Activated naive CD8-positive, alpha-beta T cell treated with anti-CD3 and anti-CD28 coated beads for 36 hours (primary cell): ENCODE data around the gene HJURP. TPM values are rescaled to one million over a fixed set of nuclear protein-coding genes. Genes with fewer than 3 reads are reported as not detected.
A peak's percentile ranks its signal among the peaks of the same experiment; 100 is the strongest.
"Not testable (repeated sequence)": the region's sequence is repeated elsewhere in the genome, so short reads cannot be mapped to it uniquely, and the experiment has no call there.

Experiments used
- DNase-seq: peaks from one replicate; pipeline ENCODE4 v3.0.0; 2021
- H3K27ac Mint-ChIP-seq: one replicate; pipeline ENCODE4 v1.8.0; 2022; ENCODE audit warnings: mild to moderate bottlenecking, moderate library complexity, mixed read lengths
- H3K27me3 Mint-ChIP-seq: one replicate; pipeline ENCODE4 v1.8.0; 2022; ENCODE audit warnings: mild to moderate bottlenecking, mixed read lengths
- H3K36me3 Mint-ChIP-seq: one replicate; pipeline ENCODE4 v1.8.0; 2021; ENCODE audit warnings: mild to moderate bottlenecking, mixed read lengths
- H3K4me1 Mint-ChIP-seq: one replicate; pipeline ENCODE4 v1.8.0; 2021; ENCODE audit warnings: mixed read lengths
- H3K4me3 Mint-ChIP-seq: one replicate; pipeline ENCODE4 v1.8.0; 2022; ENCODE audit warnings: mild to moderate bottlenecking, moderate library complexity, mixed read lengths
- H3K9me3 Mint-ChIP-seq: one replicate; pipeline ENCODE4 v1.8.0; 2022; ENCODE audit warnings: mixed read lengths
- total RNA-seq, 2 experiments: library from RNA; stranded (reverse); gene quantifications; one replicate each; pipeline ENCODE4 v1.2.3, GENCODE V29; 2021

HJURP gene, protein sequence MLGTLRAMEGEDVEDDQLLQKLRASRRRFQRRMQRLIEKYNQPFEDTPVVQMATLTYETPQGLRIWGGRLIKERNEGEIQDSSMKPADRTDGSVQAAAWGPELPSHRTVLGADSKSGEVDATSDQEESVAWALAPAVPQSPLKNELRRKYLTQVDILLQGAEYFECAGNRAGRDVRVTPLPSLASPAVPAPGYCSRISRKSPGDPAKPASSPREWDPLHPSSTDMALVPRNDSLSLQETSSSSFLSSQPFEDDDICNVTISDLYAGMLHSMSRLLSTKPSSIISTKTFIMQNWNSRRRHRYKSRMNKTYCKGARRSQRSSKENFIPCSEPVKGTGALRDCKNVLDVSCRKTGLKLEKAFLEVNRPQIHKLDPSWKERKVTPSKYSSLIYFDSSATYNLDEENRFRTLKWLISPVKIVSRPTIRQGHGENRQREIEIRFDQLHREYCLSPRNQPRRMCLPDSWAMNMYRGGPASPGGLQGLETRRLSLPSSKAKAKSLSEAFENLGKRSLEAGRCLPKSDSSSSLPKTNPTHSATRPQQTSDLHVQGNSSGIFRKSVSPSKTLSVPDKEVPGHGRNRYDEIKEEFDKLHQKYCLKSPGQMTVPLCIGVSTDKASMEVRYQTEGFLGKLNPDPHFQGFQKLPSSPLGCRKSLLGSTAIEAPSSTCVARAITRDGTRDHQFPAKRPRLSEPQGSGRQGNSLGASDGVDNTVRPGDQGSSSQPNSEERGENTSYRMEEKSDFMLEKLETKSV
- 10 to 100 TPM; 68.4 to 78.1 TPM for total RNA-seq

DNA sequence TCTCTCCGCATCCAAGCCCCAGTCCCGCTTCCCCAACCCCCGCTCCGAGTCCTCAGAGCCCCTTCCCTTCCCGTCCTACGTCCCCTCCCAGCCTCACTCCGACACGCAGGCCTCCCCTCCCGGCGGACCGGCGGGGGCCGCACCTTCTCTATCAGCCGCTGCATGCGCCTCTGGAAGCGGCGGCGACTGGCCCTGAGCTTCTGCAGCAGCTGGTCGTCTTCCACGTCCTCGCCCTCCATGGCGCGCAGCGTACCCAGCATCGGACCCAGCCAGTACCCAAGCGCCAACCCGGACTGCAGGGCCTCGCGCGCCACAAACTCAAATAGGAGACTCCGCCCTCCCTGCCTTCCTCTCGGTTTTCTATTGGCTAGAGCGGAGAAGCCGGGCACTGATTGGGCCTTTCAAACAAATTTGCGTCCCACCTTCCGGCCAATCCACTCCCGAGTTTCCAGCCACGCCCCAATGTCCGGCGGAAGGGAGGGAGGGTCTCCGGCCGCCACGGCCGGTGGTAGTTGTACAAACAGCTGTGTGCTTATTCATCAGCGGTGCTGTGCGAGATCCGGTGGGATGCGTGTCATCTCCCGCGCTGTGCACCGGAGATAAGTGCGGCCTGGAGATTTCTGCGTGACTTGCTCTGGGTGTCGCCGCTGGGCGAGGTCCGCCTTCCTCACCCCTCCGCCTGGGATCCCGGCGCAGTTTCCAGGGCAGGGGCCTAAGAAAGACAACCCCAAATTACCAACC lies at the start of gene HJURP:
HJURP (minus strand) TSS at position 295 of the 741 bp plus-strand sequence; CDS start at position 260, 35 bp downstream.
- Mint-ChIP-seq H3K4me1 (peaks cover 20% of the 10 kb centered on the region), H3K9me3 (no peaks in the 10 kb centered on the region), H3K27me3 (peaks cover 22% of the 10 kb centered on the region), H3K4me3 (peak within 1 kb of the TSS; percentile 94), H3K36me3 (peaks cover 38% of the 10 kb centered on the region), H3K27ac (peak within 1 kb of the TSS; percentile 94)
- peak; percentile 91 for DNase-seq

DNA sequence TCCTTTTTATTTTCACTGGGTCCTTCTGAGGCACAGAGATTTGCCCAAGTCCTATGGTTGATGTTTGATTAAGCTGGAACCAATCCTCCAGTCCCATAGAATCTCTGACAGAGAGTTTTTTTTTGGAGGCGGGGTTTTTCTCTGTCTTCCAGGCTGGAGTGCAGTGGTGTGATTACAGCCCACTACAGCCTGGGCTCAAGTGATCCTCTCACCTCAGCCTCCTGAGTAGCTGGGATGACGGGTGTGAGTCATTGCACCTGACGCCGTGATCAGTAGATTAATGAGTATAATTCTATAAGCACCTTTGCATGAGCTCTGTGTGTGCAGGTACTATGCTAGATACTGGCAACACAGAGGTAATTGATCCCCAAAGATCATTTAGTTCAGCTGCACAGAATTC lies 47.5 kb upstream of the HJURP start:
- Mint-ChIP-seq H3K27ac (no peak overlapping the region), H3K27me3 (peaks cover 6% of the 10 kb centered on the region), H3K9me3 (peaks cover 1% of the 10 kb centered on the region), H3K4me1 (peaks cover 14% of the 10 kb centered on the region), H3K36me3 (no peaks in the 10 kb centered on the region), H3K4me3 (no peak overlapping the region)
- DNase-seq = no peak

DNA sequence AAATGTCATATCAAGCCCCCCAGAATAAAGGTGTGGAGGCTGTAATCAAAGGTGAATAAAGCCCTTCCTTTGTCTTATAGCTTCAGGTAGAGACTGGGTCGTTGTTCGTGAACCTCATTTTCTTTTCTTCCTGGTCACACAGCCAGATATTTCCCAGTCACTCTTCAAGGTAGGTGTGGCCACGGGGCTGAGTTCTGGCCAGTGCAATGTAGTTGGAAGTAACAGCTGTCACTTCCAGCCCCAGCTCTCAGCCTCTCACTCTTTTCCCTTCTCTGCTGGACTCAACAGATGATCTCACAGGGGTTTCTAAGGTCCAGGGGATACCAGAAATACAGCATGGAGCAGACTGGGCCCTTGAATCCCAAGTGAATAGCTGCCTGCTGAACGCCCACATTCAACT lies 47.0 kb upstream of the HJURP start:
- Mint-ChIP-seq H3K4me1 (peaks cover 15% of the 10 kb centered on the region), H3K4me3 (no peak overlapping the region), H3K27me3 (peaks cover 6% of the 10 kb centered on the region), H3K9me3 (peaks cover 1% of the 10 kb centered on the region), H3K36me3 (no peaks in the 10 kb centered on the region), H3K27ac (no peak overlapping the region)
- DNase-seq = no peak

DNA sequence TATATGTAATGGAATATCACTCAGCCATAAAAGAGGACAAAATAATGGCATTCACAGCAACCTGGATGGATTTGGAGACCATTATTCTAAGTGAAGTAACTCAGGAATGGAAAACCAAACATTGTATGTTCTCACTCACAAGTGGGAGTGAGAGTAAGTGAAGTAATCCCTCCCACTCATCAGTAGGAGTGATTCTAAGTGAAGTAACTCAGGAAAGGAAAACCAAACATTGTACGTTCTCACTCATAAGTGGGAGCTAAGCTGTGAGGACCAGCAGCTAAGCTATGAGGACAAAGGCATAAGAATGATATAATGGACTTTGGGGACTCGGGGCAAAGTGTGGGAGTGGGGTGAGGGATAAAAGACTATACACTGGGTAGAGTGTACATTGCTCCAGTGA lies 41.9 kb upstream of the HJURP start:
- H3K4me1 Mint-ChIP-seq = peaks cover 16% of the 10 kb centered on the region
- not testable (repeated sequence) for H3K4me3 Mint-ChIP-seq, H3K36me3 Mint-ChIP-seq, DNase-seq, H3K9me3 Mint-ChIP-seq, H3K27ac Mint-ChIP-seq, H3K27me3 Mint-ChIP-seq

DNA sequence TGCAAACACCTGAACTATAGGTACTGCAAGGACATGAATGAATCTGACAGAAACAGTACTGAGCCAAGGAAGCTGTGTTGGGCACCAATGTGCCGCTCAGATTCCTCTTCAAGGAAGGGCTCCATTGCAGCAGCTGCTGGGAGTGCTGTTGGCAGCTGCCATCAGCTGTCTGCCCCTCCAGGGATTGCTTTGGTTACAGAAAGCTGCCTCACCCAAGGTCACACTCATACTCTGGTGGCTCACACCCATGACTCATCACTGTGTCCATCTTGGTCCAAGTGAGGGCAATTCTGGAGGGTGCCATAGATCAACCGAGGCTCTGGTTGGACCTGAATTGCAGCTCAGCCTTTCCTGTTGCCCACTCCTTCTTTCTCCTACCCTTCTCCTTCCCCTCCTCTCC lies 38.5 kb upstream of the HJURP start:
- Mint-ChIP-seq H3K9me3 (no peaks in the 10 kb centered on the region), H3K4me3 (no peak overlapping the region), H3K36me3 (no peaks in the 10 kb centered on the region), H3K27me3 (peaks cover 19% of the 10 kb centered on the region), H3K27ac (no peak overlapping the region), H3K4me1 (peaks cover 2% of the 10 kb centered on the region)
- no peak for DNase-seq

DNA sequence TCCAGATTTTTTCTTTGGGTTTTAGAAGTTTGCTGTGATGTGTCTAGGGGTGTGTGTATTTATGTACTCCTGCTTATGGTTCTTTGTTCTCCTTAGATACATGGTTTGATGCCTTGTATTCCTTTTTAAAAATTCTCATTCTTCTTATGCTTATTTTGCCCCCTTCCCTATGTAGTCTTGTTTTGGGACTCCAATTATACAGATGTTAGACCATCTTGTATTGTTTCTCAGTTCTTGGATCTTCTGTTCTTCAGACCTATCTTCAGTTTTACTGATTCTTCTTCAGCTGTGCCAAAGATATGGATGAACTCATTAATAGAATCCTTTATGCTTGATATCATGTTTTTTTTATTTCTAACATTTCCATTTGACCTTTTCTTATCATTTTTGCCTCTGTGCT lies 28.0 kb upstream of the HJURP start:
- H3K4me1 Mint-ChIP-seq = no peaks in the 10 kb centered on the region
- H3K36me3 Mint-ChIP-seq = peaks cover 5% of the 10 kb centered on the region
- peaks cover 23% of the 10 kb centered on the region for H3K9me3 Mint-ChIP-seq
- DNase-seq = no peak
- no peak overlapping the region for H3K27ac Mint-ChIP-seq
- H3K4me3 Mint-ChIP-seq = no peak overlapping the region
- H3K27me3 Mint-ChIP-seq = peaks cover 25% of the 10 kb centered on the region

DNA sequence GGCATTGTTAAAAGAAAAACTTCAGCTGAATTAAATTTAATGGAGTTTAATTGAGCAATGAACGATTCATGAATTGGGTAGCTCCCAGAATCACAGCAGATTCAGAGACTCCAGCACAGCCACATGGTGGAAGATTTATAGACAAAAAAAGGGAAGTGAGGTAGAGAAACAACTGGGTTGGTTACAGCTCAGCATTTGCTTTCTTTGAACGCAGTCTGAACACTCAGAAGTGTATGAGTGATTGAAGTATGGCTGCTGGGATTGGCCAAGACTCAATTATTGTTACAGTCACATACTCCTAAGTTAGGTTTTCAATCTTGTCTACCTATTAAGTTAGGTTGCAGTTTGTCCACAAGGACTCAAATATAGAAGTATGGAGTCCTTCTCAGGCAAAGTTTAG lies 17.8 kb upstream of the HJURP start:
- Mint-ChIP-seq H3K27me3 (peaks cover 51% of the 10 kb centered on the region), H3K9me3 (peaks cover 12% of the 10 kb centered on the region)
- not testable (repeated sequence) for H3K4me1 Mint-ChIP-seq, H3K36me3 Mint-ChIP-seq, H3K4me3 Mint-ChIP-seq, H3K27ac Mint-ChIP-seq, DNase-seq

DNA sequence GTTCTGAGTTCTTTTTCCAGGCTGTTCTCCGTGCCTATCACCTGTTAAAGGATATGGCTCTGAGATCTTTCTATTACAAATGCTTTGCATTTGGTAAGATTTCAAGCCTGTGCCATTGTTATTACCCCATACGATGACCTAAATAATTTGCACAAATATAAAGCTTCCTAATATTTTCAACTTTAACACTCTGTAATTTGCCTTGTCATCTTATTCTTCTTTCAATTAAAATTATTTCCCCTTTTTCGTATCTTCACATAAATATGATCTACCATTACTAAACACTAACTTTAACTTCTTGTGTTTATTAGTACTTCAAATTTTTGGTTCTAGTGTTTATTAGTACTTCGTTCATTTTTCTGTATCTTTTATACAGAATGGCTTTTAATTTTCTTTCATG lies 17.1 kb upstream of the HJURP start:
- DNase-seq = no peak
- H3K27ac Mint-ChIP-seq = no peak overlapping the region
- no peaks in the 10 kb centered on the region for H3K4me1 Mint-ChIP-seq
- peaks cover 16% of the 10 kb centered on the region for H3K36me3 Mint-ChIP-seq
- H3K27me3 Mint-ChIP-seq = peaks cover 49% of the 10 kb centered on the region
- peaks cover 14% of the 10 kb centered on the region for H3K9me3 Mint-ChIP-seq
- no peak overlapping the region for H3K4me3 Mint-ChIP-seq

DNA sequence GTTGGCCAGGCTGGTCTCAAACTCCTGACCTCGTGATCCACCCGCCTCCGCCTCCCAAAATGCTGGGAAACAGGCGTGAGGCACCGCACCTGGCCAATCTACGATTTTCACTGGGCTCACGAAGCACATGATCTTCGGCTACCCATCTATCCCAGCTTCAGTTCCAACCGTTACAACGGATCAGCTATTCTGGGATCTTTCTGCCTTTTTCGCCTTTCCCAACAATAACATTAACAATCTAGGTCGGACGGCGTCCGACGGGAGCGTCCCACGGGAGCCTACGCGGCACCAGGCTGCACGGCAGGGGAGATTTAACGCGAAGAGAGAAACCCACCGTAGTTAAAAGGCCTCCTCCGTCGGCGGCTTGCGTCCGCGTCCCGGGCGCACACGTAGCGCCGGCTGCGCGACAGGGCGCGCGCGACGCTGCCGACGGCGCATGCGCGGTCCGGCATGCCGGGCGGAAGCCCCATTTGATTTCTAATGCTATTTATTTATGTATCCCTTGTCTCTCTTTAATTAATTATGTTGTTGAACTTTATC lies 13.7 kb upstream of the HJURP start, which contains the start of gene MSL3B:
MSL3B (minus strand) TSS at position 394 of the 540 bp plus-strand sequence.
- peaks cover 8% of the 10 kb centered on the region for H3K4me1 Mint-ChIP-seq
- peak; percentile 74 for DNase-seq
- H3K36me3 Mint-ChIP-seq = peaks cover 29% of the 10 kb centered on the region
- H3K4me3 Mint-ChIP-seq = peak within 1 kb of the TSS; percentile 91
- peaks cover 17% of the 10 kb centered on the region for H3K9me3 Mint-ChIP-seq
- H3K27me3 Mint-ChIP-seq = peaks cover 25% of the 10 kb centered on the region
- peak within 1 kb of the TSS; percentile 90 for H3K27ac Mint-ChIP-seq

DNA sequence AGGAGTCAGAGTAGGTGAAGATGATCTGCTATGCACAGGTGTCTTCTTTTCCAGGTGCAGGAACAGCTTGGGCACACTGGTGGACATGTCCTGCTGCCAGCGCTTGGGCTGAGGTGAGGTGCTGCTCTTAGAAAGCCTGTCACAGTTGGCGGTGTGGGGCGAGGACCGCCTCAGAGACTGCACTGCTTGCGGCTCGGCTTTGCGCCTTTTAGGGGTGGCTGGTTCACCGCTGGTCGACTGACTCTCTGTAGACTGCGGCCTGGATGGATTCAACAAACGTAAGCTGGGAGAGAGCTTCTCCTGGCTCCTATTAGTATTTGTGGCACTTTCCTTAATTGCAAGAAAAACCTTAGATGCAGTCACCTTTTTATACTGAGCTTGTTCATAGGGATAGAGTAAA lies 12.1 kb upstream of the HJURP start:
- H3K27ac Mint-ChIP-seq = no peak overlapping the region
- no peak overlapping the region for H3K4me3 Mint-ChIP-seq
- H3K9me3 Mint-ChIP-seq = peaks cover 17% of the 10 kb centered on the region
- DNase-seq = no peak
- peaks cover 33% of the 10 kb centered on the region for H3K36me3 Mint-ChIP-seq
- H3K27me3 Mint-ChIP-seq = peaks cover 14% of the 10 kb centered on the region
- peaks cover 8% of the 10 kb centered on the region for H3K4me1 Mint-ChIP-seq

DNA sequence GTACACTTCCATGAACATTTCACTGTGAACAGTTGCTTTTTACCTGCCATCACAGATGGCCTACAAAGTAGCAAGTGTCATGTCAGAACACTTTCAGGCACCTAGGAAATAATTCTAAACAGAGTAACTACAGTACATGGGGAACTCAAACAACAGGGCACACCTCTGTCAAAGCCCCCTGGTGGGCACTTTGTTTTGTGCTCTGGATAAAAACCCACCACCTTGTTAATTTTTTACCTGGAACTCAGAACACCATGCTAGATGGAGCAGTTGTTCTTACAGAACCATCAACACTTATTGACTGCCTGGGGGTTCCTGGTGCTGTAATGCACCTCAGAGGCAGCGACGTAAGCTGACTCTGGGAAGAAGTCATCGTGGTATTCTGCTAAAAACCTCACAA lies 11.5 kb upstream of the HJURP start:
- Mint-ChIP-seq H3K36me3 (peaks cover 33% of the 10 kb centered on the region), H3K4me1 (peaks cover 8% of the 10 kb centered on the region), H3K4me3 (no peak overlapping the region), H3K27me3 (peaks cover 8% of the 10 kb centered on the region), H3K27ac (no peak overlapping the region), H3K9me3 (peaks cover 17% of the 10 kb centered on the region)
- no peak for DNase-seq

DNA sequence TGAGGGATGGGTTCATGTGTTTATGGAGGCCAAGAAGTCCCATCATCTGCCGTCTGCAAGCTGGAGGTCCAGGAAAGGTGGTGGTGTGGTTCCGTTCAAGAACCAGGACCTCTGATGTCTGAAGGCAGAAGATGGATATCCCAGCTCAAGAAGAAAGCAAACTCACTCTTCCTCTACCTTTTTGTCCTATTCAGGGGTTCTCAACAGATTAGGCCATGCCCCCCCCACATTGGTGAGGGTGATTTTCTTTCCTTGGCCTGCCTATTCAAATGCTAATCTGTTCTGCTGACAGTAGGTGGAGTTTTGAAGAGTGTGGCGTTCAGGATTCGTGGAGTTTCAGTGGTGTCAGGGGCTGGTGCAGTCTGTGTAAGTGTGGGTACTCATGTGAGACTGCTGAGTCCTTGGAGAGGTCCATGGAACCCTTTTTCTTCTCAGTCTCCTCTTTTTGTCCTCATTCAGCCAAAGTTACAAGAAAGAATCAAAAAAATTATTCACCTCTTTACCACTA lies 8.0 kb upstream of the HJURP start:
- H3K4me1 Mint-ChIP-seq = peaks cover 13% of the 10 kb centered on the region
- peaks cover 26% of the 10 kb centered on the region for H3K36me3 Mint-ChIP-seq
- H3K27me3 Mint-ChIP-seq = no peaks in the 10 kb centered on the region
- H3K27ac Mint-ChIP-seq = no peak overlapping the region
- DNase-seq = no peak
- no peak overlapping the region for H3K4me3 Mint-ChIP-seq
- H3K9me3 Mint-ChIP-seq = peaks cover 9% of the 10 kb centered on the region

DNA sequence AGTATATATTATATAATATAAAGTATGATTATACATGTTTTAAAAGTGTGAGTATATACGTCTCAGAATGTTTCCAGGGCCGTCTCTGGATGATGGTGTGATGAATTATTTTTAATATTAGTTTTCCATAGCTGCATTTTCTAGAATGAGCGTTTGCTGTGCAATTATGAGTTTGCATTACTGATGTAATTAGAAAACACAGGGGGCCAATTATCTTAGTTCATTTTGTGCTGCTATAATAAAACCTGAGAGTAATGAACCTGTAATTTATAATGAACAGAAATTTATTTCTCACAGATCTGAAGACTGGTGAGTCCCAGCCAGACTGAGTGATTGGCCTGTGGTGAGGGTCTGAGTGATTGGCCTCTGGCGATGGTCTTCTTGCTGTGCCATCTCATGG lies 4.0 kb upstream of the HJURP start:
- DNase-seq = no peak
- H3K4me1 Mint-ChIP-seq = peaks cover 12% of the 10 kb centered on the region
- peaks cover 16% of the 10 kb centered on the region for H3K36me3 Mint-ChIP-seq
- H3K4me3 Mint-ChIP-seq = no peak overlapping the region
- H3K27me3 Mint-ChIP-seq = peaks cover 10% of the 10 kb centered on the region
- no peaks in the 10 kb centered on the region for H3K9me3 Mint-ChIP-seq
- no peak overlapping the region for H3K27ac Mint-ChIP-seq

DNA sequence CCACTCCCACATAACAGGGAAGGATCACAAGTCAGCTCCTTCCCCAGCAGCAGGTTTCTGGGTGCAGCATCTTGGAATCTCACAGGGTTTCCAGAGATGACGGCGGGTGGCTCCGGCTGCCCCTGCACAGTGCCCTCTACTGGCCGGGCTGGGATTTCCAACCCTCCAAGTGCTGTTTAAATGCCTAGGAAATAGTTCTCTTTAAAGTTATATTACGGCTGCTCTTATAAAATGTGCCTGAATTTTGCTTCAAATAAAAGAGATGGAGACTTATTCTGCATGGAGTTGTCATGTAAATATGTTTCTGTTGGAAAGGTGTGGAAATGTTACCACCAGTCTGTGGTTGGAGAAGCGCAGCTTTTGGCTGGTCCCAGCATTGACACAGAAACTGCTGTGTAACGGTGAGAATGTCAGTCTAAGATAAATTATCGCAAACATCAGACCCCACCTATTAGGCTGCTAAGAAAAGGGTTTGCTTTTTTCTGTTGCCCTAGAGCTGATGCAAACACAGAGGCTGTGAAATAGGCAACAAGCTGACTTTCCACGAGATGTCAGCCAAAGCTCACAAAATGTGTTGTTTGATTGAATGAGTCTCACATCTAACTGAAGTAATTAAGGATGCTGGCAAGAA lies 3.3 kb upstream of the HJURP start:
- no peak overlapping the region for H3K27ac Mint-ChIP-seq
- no peaks in the 10 kb centered on the region for H3K9me3 Mint-ChIP-seq
- peaks cover 22% of the 10 kb centered on the region for H3K36me3 Mint-ChIP-seq
- H3K4me3 Mint-ChIP-seq = no peak overlapping the region
- DNase-seq = peak; percentile 51
- H3K4me1 Mint-ChIP-seq = peaks cover 16% of the 10 kb centered on the region
- peaks cover 15% of the 10 kb centered on the region for H3K27me3 Mint-ChIP-seq
